DMS53 (cell line): ENCODE data around the gene VAV2.
"Not testable (repeated sequence)": the region's sequence is repeated elsewhere in the genome, so short reads cannot be mapped to it uniquely, and the experiment has no call there.

Source experiments
- DNase-seq: peaks from one replicate; lab custom pipeline; 2025; lab: John Stamatoyannopoulos, UW

Gene VAV2

DNA sequence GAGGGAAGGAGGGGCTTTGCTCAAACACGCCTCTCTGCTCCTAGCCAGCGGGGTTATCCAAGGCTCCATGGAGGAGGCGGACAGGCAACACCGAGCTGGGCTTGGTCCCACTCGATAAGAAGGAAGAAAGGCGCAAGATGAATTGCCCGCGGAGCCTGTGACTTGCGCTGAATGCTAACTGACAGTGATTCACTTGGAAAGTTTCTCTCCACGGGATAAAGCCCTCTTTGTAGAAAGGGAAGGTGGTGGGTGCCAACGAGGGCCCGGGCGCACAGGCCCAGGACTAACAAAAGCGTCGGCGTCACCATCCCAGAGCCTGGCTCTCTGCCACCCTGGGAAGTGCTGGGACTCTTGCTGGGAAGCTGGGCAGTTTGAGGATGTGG is 76.0 kb downstream of the VAV2 start:
- no peak for DNase-seq

DNA sequence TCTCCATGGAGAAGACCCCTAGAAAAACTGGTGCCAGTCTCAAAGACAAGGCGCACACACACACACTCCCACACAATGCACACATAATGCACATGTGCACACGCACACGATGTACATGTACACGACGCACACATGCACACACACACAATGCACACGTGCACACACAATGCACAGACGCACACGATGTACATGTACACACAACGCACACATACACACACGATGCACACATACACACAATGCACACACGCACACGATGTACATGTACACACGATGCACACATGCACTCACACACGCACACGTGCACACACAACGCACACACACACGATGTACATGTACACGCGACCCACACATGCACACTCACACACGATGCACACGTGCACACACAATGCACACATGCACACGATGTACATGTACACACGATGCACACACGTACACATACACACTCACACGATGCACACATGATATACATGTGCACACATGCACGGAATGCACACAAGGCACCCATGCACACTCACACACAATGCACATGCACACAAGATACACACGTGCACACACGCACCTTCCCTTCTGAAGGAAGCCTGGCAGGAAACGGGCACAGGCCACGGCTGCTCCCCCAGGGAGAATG is 76.5 kb downstream of the VAV2 start:
- DNase-seq = no peak

- DNase-seq = no peak
Measured at GRCh38 chr9:133914442-133915342, 77.4 kb downstream of the VAV2 start.

DNA sequence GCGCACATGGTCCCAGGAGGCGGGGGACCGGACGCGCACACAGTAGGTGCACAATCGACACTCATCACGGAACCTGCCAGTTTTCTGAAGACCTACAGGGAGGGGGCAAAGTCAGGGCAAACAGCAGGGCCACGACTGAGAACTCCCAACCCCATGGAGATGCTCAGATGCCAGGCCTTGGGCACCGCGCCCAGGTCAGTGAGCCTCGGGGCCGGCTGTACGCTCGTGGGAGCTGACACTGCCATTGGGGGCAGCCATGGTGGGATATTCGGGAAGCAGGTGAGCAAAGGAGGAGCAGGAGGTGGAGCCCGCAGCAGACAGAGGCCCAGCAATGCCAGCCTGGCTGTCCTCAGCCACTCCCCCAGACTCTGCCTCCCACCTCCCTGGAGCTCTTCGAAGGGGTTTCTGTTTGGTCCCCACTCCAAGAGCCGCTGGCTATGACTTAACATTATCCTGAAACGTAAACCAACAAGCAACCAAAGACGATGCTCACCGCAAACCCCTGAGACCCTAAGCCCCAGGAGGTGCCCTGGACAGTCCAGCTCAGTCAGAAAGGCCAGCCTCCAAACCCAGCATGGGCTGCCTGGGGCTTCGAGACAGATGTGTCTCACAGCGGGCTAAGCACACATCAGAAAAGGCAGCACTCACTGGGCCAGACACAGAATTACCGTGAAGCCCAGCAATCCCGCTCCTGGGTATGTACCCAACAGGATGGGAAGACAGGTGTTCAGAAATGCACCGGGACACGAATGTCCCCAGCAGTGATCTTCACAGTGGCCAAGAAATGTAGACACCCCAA is 78.4 kb downstream of the VAV2 start:
- no peak for DNase-seq

DNA sequence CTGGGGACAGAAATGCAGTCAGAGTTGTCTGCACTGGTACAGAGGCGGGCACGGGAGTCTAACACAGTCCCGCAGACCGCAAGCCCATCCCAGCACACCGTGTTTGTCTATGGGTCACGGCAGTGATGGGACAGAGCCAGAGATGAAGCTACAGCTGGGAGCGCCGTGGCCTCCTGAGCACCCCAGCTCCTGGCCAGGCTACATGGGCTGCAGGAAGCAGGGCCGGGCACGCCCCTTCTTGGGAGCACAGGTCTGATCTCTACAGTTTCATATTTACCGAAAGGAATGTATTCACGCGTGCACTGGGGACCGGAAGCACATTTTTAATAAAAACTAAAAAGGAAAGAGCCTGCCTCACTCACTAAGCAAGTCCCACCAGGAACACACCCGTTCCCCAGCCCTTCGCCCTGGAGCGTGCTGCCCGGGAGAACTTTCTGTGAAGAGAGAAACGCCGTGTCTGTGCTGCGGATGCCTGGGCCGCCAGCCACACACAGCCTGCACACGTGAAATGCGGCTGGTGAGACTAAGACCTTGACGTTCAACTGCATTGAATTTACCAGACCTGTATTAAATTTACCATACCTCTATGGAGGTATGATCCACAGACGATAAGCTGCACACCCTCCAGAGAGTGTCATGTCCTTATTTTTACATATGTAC is 81.1 kb downstream of the VAV2 start:
- DNase-seq = no peak

DNA sequence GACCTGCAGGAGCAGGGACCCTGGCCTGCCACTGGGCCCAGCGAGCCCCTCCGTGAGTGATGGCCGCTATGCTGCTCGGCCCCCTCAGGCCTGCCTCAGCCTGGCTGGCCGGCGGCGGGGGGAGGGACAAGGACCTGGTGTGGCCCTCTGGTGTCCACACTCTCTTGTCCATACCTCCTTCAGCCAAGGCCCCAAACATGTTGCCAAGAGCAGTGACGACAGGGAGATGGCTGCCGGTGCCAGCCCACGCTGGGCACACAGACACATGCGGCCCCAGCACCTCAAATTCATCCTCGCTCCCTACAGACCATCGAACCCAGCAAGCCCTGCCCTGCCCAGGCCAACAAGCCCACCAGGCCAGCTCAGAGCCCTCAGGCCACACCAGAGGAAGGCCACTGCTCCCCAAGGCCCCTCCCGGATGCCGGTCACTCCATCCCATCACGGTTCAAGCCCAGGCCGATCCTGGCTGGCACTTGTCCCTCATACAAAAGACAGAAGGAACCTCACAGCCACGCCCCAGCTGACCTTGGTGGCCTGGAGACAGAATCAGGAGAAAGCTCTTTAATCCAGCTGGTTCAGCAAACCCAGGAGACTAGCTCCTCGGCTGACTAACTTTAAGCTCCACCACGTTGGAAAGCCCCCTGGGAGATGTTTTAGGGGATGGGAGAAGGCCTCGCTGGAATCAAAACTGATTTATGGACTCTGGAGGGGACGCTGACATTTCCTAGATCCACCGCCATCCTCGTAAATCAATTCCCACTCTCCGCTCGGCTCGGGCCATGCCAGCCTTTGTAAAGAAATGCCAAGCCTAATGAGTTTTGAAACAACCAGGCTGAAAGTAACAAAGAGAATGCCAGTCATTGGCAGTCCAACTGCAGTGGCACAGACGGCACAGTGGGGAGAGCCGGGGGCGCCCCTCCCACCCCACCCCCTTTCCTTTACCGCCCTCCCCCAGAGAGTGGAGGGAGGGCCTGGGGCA is 84.9 kb downstream of the VAV2 start:
- DNase-seq = no peak

- DNase-seq = no peak
Measured at GRCh38 chr9:133906218-133906617, 85.9 kb downstream of the VAV2 start.

DNA sequence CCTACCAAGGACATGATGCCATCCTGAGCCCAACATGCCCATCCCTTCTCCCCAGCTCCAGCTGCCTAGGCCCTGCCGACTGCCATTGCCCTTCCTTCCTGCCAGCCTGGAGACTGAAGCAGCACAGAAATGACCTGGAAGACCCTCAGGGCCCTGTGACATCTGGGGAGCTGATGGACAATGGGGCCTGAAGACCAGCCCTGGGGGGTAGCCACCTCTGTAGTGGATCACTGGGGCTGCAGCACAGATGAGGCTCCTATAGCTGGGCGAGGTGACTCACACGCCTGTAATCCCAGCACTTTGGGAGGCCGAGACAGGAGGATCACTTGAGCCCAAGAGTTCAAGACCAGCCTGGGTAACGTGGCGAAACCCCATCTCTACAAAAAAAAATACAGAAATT is 86.6 kb downstream of the VAV2 start:
- DNase-seq = no peak

DNA sequence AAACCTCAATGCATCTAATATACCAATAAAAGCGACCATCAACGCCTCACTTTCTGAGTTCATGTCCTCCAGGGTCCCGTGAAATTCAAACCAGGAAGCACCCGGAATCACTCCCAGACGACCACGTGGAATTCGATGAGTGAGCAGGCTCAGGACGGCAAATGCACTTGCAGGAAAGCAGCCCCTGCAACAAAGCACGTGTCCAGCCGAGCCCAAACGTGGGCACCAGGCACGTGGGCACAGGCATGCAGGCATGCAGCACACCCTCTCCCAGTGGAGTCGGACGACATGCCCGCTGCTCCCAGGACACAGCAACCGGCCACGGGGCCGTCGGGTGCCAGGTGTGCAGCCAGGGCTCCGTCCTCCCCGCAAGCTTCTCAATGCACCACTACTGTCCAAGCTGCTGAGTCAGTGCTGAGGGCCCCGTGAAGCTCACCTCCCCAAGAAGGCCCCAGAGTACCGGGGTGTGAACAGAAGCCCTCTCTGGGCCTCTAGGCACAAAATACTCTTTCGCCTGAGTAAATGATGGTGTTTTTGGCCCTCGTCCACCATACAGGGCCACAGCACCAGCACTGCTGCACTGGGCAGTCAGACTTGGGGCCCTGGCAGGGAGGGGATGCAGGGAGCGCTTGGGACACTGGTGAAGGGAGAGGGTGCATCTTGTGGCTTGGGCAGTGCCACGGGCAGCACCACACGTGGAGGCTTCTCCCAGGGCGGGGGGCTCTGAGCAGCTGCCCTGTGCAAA is 87.6 kb downstream of the VAV2 start:
- no peak for DNase-seq

DNA sequence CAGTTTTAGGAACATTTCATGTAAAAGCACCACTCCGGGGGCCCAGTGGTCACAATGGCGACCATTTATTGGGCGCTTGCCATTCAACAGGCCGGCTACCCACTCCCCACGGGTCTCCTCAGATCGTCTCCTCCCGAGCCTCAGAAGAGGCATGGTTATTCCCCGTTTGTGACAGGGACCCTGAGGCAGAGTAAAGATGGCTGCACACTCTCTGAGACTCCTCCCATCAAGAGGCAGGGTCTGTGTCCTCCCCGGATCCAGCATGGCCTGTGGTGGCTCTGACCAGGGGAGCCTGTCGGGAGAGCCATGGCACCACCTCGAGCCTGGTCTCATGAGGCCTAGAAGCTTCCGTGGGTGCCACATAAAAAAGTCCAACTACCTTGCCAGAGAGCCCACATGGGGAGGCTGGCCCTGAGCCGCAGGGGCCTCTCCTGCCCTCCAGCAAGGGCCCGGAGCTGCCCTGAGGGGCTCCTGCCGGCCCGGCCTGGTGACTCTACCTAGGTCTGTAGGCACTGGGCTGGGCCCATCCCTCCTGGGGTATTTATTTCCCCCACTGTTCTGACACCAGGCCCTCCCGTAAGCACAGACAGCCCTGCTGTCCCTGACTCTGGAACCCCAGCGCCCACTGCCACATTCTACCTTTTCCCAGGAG is 90.8 kb downstream of the VAV2 start:
- no peak for DNase-seq

GRCh38 chr9:133897675-133898074 is 94.4 kb downstream of the VAV2 start:
- DNase-seq = no peak

DNA sequence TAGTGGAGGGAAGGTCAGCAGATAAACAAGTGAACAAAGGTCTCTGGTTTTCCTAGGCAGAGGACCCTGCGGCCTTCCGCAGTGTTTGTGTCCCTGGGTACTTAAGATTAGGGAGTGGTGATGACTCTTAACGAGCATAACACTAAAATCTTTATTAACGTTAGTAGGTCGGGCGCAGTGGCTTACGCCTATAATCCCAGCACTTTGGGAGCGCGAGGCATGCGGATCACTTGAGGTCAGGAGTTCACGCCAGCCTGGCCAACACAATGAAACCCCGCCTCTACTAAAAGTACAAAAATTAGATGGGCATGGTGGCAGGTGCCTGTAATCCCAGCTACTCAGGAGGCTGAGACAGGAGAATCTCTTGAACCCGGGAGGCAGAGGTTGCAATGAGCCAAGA is 96.1 kb downstream of the VAV2 start:
- DNase-seq = not testable (repeated sequence)

- DNase-seq = no peak
Measured at GRCh38 chr9:133895335-133895734, 96.8 kb downstream of the VAV2 start.

DNA sequence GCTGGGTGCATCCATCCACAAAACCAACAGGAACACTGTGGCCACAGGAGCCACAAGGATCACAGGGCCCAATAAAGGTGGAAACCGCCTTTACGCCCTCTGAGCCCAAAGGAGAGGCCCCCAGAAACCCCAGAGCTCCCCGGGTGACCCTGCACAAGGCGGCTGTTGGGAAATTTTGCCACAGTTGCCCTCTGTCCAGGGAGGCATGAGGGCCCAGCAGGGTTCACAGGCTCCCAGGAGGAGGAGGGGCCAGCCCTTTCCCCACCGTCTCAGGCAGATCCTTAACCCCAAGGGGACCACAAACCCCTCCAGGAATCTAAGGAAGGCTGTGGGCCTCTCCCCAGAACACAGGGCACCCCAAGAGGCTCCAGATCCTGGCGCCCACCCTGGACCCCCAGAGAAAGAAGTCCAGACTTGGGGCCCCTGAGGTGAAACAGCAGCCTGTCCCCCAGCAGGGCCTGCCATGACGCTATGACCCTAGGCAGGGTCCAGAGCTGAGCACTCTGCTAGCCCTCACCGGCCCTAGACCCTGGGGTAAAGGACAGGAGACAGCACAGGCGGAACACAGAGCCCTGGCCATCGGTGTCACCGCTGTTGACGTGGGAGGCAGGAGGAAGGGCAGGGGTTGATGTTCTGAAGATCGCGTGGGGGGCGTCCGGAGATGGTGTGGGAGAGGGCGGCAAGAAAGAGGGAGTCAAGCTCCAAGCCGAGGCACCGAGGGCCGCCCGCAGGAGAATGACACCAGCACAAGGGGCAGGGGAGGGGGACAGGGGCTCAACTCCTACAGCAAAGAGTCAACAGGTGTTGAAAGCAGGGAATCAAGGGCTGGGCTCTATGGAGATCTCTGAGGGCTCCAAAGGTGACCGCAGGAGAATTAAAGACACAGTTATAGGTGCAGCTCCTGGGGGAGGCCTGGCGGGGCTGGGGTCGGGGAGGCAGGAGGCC is 97.5 kb downstream of the VAV2 start:
- no peak for DNase-seq

GRCh38 chr9:133893191-133893994 is 98.7 kb downstream of the VAV2 start:
- DNase-seq = no peak

DNA sequence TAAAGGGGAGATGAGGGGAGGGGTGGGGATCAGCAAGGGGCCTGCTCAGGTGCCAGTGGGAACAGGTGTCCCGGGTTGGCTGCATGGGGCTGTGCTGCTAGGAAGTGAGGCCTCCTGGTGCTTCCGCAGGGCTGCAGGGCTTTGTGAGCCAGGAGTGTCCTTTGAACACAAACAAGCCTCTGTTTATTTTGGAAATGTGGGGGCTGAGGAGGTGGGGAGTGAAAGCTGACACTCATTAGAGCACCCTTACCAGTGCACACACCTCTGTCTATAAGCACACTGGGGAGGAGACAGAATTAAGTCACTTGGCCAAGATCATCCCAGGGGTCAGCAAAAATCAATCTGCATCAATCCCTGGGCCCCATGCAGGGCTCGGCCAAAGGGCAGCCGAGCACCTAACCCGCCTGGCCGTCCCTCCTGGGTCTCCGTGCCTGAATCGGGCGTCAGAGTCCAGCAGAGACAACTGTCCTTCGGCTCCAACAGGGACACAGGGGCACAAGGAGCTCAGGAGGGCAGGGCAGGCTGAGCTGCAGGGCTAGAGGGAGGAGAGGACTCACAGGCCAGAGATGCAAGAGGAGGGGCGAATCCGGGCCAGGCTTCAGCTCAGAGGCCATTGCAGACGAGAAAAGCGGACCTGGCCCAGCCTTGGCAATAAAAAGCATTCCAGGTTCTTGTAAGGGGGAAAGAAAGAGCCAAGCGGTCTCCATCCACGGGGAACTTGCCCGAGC is 99.8 kb downstream of the VAV2 start:
- DNase-seq = peak; percentile 93

DNA sequence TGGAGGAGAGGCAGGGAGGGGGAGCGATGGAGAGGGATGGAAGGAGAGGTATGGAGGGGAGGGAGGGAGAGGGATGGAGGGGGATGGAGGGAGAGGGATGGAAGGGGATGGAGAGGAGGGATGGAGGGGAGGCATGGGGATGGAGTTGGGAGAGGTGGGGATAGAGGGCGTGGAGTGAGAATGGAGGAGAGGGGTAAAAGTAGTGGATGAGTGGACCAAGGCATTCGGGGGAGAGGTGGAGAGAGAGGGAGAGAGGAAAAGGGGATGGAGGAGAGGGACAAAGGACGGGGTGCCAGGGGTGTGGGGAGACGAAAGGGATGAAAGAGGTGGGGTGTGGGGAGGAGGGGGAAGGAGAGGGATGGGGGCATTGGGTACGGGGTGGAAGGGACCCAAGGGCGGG is 100.4 kb downstream of the VAV2 start:
- no peak for DNase-seq
